GM23338 (cell line): Measurements from ENCODE around the gene DTD1.

Experiments used
- CREB1 ChIP-seq: fragments of 250-450 bp; sonication (Bioruptor Pico); IDR thresholded peaks from 2 replicates; pipeline ENCODE4 v1.5.0; 2020; ENCODE audit warnings: low read depth, mild to moderate bottlenecking, moderate library complexity
- EZH2 ChIP-seq: fragments of 200-600 bp; sonication (generic); IDR thresholded peaks from one replicate; pipeline ENCODE4 v1.8.0; 2017; ENCODE audit warnings: antibody characterized with exemption, mild to moderate bottlenecking, low read depth; ENCODE audit not compliant: unreplicated experiment
- EZH2phosphoT487 ChIP-seq: fragments of 200-600 bp; sonication (generic); IDR thresholded peaks from one replicate; pipeline ENCODE4 v1.8.1; 2018; ENCODE audit warnings: antibody characterized with exemption; ENCODE audit not compliant: unreplicated experiment
- POLR2AphosphoS5 ChIP-seq: IDR thresholded peaks from 2 replicates; pipeline ENCODE4 v1.6.1; 2016; ENCODE audit warnings: antibody characterized with exemption, low read depth
- STAT1 ChIP-seq: IDR thresholded peaks from one replicate; pipeline ENCODE4 v1.6.1; 2016; ENCODE audit warnings: antibody characterized with exemption; ENCODE audit not compliant: unreplicated experiment
- ZNF331 ChIP-seq: fragments of 250-450 bp; sonication (Bioruptor Pico); IDR thresholded peaks from 2 replicates; pipeline ENCODE4 v1.5.0; 2020; ENCODE audit warnings: low read depth, mild to moderate bottlenecking, moderate library complexity
- TF ChIP-seq, protein P1 (sequence below), 2 experiments: fragments of 200-600 bp in 1 of 2; sonication (generic) in 1 of 2; conservative IDR thresholded peaks; 2 replicates each; pipeline versions ENCODE4 v1.5.1 to v1.6.1; 2016 to 2017; ENCODE audit warnings: antibody characterized with exemption in 2 of 2, low read depth in 2 of 2, mild to moderate bottlenecking in 2 of 2, moderate library complexity in 1 of 2
- TF ChIP-seq, protein P2 (sequence below): IDR thresholded peaks from one replicate; pipeline ENCODE4 v1.6.1; 2018; ENCODE audit warnings: antibody characterized with exemption; ENCODE audit not compliant: unreplicated experiment

GRCh38 chr20:18781509-18781908, 193.7 kb downstream of the DTD1 start:
- TF ChIP-seq, protein P1, sequence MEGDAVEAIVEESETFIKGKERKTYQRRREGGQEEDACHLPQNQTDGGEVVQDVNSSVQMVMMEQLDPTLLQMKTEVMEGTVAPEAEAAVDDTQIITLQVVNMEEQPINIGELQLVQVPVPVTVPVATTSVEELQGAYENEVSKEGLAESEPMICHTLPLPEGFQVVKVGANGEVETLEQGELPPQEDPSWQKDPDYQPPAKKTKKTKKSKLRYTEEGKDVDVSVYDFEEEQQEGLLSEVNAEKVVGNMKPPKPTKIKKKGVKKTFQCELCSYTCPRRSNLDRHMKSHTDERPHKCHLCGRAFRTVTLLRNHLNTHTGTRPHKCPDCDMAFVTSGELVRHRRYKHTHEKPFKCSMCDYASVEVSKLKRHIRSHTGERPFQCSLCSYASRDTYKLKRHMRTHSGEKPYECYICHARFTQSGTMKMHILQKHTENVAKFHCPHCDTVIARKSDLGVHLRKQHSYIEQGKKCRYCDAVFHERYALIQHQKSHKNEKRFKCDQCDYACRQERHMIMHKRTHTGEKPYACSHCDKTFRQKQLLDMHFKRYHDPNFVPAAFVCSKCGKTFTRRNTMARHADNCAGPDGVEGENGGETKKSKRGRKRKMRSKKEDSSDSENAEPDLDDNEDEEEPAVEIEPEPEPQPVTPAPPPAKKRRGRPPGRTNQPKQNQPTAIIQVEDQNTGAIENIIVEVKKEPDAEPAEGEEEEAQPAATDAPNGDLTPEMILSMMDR (conservative IDR thresholded peaks at IDR 0.05; ENCODE audit: low read depth in 2 of 2), result no peak
- TF ChIP-seq EZH2phosphoT487 (no peak), POLR2AphosphoS5 (no peak), EZH2 (no peak), CREB1 (CRISPR knock-in tag) (no peak), STAT1 (no peak), ZNF331 (CRISPR knock-in tag) (no peak)
- TF ChIP-seq, protein P2, sequence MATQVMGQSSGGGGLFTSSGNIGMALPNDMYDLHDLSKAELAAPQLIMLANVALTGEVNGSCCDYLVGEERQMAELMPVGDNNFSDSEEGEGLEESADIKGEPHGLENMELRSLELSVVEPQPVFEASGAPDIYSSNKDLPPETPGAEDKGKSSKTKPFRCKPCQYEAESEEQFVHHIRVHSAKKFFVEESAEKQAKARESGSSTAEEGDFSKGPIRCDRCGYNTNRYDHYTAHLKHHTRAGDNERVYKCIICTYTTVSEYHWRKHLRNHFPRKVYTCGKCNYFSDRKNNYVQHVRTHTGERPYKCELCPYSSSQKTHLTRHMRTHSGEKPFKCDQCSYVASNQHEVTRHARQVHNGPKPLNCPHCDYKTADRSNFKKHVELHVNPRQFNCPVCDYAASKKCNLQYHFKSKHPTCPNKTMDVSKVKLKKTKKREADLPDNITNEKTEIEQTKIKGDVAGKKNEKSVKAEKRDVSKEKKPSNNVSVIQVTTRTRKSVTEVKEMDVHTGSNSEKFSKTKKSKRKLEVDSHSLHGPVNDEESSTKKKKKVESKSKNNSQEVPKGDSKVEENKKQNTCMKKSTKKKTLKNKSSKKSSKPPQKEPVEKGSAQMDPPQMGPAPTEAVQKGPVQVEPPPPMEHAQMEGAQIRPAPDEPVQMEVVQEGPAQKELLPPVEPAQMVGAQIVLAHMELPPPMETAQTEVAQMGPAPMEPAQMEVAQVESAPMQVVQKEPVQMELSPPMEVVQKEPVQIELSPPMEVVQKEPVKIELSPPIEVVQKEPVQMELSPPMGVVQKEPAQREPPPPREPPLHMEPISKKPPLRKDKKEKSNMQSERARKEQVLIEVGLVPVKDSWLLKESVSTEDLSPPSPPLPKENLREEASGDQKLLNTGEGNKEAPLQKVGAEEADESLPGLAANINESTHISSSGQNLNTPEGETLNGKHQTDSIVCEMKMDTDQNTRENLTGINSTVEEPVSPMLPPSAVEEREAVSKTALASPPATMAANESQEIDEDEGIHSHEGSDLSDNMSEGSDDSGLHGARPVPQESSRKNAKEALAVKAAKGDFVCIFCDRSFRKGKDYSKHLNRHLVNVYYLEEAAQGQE, result no peak
